HK-2 (cell line): ENCODE results near the gene PTPRM.

Experiments used
- DNase-seq: peaks from one replicate; pipeline ENCODE4 v3.0.0-alpha.2; 2018; ENCODE audit not compliant: unreplicated experiment

Gene PTPRM

DNA sequence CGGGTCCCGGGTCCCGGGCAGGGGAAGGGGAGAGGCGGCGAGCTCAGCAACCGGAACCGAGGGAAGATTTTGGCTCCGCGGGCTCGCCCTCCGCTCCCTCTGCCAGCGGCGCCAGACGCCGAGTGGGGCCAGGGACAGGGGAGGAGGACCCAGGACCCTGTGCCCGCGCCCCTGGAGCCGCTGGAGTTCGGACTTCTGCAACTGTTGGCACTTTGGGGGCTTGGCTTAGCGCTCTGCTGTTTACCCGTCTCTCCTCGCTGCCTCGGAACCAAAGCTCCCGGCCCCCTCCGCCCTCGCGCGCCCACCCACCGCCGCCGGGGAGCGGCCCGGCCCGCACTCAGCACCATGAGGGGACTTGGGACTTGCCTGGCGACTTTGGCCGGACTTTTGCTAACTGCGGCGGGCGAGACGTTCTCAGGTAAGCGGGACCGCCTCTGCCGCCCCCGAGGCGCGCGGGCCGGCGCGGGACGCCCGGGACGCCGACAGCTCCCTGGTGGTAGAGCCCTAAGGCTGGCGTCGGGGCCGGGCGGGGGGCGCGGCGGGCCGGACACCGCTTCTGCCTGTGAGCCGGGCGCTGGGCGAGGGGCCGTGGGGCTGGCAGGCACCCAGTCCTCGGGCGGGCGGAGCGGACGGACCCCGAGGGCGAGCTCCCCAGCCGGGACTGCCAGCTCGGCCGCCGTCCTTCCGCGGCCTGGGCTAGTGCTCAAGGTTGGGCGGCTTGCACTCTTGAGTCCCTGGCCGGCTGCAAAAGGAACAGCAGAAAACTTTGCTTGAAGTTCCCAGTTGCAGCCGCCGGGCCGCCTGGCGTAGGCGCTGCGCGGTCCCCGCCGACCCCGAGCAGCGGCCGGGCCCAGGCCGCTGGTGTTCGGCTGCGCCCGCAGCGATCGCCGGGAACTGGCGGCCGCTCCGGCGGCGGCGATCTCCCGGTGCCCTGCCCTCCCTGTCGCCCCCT, 634 bp downstream of the PTPRM start:
- DNase-seq: peak; percentile 52

DNA sequence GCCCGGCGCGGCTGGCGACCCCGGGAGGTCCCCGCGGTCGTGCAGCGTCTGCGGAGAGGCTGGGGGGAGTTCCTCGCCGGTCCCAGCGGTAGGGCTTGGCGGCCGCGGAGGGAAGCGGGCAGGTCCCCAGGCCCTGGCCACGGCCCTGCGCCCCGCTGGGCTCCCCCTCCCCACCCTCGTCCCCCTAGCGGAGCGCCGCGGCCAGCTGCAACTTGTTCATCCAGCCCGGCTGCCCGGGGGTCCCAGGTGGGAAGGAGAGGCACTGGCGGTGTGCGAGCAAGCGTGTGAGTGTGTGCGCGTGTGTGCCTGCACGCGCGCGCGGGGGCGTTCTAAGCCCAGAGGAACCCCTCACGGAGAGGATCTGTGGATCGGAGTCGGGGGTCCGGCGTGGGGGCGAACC, 1.3 kb downstream of the PTPRM start:
- peak; percentile 44 for DNase-seq

DNA sequence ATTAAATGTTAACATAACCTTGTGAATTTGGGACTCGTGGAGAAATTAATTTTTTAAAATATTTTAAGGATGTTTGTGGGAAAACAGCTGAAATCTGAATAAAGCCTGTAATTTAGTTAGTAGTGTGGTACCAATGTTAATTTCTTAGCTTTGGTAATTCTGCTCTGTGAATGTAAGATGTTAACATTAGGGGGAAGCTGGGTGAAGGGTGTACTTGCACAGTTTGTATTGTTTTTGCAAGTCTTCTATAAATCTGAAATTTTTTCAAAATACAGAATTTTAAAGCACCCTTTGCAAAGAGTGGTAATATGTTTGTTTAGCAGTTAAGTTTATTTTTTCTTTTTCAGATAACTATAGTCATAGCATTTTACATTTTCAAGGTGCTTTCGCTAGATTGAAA, 4.5 kb downstream of the PTPRM start:
- DNase-seq: no peak

DNA sequence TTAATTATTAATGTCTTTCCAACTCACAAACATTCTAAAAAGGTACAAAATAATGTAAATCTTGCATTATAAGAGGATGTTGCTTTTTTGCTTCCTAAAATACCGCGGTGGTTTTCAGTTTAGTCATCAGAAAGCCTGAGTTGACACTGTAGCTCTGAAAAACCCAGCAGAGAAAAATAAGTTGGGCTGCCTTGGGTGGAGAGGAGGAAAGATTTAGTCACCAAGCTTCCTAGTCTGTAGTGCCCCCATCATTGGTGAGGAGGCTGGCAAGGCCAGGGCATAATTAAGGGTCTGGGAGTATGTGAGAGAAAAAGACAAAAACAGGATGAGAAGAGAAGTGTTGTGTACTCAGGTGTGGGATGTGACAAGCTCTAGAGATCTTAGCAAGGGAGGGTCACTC, 5.7 kb downstream of the PTPRM start:
- no peak for DNase-seq

DNA sequence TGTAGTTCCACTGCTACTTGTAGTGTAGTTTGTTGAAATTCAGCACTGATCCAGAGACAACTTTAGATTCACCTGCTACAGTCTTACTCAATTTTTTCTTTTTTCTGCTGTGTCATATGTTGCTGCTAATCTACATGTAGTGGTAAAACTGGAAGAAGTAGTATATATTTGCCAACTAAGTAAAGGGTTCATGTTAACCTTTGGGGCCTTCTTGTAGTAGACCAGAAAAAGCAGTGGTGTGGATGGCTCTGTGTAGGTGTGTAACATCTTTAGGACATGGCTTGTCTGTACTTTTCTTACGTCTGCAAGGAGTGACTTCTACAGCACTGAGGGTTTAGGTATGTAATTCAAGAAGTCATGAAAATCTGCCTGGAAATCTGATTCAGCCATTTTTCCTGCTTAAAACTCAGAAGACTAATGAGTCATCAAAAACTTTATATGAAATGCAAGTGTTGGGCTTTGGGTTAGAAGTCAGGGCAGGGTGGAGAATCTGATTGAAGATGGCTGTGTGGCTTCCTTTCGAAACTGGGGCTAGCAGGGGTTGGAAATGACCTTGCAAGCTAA, 8.4 kb downstream of the PTPRM start:
- no peak for DNase-seq

DNA sequence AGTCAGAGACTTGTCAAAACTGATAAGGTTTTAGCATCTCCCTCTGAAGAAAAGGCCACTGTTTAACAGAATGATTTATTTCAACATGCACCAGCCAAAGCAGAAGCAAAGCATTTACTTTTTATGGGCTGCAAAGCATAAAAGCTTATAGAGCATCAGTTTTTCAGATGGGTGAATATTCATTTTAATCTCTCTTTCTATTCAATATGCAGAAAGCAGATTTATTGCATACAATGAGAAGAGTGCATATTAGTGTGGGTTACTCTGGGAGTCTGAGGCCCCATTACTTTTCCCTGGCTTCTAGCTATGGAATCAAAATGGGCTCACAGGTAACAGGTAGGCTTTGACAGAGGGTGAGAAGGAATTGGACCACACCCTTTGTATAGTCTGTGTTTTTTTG, 9.0 kb downstream of the PTPRM start:
- no peak for DNase-seq

DNA sequence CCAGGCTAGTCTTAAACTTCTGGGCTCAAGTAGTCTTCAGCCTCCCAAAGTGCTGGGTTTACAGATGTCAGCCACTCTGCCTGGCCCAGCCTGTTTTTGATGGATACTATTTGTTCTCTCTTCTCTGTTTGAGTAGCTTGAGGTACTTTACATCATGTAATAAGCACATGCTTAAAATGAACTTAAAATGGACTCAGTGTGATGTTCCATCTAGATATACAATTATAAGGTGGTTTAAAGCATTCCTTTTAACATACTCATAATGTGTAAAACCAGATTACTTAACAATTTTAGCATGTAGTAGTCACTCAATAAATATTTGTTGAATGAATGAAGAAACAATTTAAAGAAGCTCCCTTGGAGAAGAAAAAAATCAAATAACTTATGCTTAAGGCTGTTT, 9.6 kb downstream of the PTPRM start:
- no peak for DNase-seq

DNA sequence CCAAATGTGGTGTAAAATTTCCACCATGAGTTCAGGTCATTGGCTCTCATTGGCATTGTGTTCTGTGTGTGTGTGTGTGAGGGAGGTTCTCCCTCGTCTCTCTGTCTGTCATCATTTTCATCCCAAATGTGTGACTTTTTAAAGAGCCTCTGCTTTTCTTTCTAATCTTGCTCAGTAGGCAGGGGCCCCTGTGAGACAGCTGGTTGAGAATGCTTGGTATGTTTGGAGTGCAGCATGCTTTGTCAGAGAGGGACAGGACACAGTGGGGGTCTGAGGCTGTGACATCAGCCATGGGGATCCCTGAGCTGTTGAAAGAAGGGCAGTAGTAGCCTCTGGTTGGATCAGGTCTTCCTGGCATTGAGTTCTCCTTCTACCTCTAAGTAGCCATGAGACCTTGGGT, 10.6 kb downstream of the PTPRM start:
- DNase-seq: peak; percentile 56

DNA sequence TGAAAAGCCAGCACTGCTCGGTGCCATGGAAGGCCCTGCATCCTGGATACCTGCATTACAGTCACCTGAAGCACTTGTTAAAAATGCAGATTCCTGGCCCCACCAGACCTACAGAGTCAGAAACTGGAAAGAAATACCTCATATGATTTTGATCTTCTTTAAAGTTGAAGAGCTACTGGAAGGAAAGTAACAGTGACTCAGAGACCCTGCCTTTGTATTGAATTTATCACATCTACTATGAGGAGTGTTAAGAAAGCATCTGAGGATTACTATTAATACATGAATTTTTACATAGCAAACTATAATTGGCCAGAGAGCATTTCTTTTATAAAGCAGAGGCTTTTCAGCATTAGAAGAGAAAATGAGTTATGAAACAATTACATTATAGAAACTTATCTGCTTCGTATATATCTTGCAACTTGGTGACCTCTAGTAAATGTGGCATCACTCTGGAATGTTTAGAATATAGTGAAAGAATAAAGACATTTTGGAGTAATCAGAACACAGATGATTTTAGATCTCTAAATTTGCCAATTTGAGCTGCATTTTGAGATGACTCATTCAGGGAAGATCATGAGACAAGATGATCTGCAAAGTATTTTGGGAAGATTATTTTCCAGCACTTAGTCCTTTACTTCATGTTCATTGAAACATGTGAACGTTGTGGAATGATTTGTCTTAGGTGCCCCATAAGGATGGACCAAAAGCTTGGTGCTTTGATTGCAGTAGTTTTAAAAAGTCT, 12.2 kb downstream of the PTPRM start:
- no peak for DNase-seq

DNA sequence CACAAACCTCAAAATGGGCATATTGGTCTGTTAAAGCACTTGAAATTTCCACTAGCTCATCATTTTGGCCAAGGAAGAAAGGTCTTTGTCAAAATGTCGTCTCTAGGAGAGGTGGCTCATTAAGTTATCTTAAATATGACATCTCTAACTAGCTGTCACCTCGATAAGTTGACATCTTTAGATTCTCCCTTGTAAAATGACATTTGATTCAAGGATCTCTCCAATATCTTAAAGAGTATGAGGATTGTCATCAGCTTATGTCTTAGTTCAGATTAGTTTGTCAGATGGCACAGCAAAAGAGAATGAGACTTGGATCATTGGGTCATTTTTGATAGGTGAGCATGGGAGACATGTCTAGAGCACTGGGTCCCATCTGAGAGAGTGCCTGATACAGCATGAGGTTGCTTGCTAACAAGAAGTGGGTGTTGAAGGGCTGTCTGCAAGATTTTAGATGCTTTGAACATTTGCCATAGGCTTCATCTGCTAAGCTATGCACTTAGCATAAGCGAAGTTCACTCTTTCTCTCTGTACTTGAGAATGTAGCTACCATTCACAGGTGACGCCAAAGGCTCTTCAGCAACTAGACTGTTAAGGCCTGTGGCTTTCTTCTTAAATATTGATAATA, 12.9 kb downstream of the PTPRM start:
- DNase-seq: no peak

DNA sequence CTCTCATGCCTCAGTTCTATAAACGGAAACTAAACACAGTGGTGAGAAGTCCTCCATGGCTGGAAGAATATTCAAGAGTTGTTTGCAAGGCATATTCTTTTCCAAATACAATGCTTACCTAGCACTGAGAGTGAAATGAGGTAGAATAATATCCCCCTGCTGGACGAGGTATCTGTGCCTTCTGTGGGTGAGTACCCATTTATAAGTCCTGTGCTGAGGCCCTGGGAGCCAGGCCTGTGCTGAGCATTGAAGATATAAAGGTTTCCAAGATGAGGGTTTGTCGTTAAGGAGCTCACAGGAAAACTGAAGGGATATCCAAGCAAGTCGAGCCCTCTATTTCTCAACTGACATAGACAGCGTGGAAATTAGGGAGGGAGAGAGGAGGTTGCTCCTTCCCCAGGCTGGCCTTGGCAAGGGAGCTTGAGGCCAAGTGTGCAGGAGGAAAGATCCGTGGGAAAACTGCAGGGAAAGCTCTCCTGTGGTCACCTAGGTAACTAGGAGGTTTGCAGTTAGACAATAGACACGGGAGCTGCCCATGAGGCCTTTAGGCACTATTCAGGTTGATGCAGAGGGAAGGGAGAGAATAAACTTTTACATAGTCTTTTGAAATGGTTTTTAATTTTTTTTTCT, 17.6 kb downstream of the PTPRM start:
- DNase-seq: no peak

DNA sequence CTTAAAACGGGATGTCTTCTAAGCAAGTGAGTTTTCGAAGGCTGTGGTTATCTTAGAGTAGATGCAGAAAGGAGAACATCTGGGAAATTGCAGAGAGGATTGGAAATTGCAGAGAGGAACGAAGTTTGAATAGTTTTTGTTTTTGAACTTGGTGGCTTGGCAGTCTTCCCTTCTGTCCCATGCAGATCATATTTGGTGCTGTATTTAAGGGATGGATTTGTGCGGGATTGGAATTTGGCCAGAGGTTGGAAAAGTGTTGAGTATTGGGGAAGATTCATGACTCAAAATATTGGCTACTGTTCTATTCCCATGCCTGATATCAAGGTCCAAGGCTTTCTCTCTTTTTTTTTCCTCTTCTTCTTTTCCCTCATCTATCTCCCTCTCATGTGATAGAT, 18.2 kb downstream of the PTPRM start:
- DNase-seq: no peak

DNA sequence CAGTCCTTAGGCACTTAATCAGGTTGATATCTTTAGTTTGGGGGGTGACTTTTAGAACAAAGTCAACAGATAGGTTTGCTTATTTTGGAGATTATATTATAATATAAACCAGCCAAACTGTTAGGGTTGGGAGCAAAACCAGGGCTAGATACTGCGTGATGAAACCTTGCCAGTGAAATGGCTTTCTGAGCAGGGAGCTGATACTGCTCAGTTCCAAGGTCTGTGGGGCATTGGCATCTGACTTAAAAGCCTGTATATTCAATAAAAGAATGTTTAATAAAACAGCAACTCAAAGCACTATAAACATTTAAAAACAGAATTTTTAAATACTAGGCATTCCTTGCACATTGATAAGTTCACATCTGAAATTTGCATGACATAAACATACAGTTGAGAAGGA, 19.3 kb downstream of the PTPRM start:
- DNase-seq: no peak

DNA sequence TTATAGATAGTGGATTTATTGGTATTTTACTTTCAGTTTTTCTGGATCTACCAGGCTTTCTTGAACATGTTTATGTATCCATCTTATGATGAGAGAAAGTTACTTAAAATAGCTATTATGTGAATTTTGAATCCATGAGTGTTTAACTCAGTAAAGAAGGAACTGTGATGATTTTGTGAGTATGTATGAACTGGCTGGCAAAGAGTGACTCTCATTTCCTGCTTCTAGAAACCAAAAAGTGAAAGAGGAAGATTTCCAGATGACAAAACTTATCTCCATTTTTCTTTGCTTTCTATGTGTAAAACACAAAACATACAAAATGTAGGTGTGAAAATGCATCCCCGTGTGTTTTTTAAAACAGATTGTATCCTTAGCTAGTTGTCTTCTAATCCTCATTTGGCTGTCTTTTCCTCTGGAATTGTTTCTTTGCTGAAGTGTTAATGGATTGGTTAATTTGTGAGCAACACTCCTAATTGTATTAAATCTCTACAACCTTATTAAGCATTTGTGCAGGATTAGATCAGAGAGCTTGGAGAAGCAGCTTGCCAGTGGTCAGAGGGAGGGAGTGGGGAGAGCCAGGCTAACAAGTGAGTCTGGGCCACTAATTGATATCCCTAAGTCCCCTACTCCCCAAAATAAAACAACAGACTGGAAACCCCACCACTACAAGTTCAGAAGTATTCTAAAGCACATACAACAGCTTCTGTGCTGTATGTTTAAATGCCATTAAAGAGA, 23.9 kb downstream of the PTPRM start:
- DNase-seq: no peak

DNA sequence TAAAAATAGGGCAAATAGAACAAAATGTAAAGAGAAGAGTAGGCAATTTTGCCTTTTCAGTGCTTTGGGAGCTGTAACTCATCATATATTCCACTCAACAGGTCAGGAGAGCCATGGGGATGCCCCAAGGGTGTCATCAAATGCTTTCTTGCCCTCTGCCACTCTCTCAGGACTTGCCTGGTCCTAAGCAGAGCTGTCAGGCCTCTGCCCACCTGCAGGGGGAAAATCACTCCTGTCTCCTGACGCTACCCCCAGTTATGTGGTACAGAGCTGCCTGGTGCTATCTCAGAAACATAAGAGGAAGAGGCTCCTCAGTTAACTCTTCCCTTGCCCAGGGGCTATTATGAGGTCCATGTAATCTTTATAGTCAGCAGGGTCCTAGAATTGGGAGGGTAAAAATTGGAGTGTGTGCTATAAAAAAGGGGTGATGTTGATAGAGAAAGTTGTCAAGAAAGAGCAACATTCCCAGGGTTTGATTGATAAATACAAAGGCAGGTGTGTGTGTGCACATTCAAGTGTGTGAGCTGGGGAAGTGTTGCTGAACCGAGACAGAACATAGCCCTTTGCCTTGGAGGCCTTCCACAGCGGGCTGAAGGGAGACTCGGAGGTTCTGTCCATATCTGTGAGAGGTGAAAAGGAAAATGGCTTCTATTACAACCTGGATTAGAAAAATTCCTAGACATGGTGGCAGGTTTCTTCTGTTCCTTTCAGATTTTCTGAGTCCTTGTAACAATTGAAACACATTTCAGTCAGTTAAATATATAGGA, 25.4 kb downstream of the PTPRM start:
- DNase-seq: no peak

DNA sequence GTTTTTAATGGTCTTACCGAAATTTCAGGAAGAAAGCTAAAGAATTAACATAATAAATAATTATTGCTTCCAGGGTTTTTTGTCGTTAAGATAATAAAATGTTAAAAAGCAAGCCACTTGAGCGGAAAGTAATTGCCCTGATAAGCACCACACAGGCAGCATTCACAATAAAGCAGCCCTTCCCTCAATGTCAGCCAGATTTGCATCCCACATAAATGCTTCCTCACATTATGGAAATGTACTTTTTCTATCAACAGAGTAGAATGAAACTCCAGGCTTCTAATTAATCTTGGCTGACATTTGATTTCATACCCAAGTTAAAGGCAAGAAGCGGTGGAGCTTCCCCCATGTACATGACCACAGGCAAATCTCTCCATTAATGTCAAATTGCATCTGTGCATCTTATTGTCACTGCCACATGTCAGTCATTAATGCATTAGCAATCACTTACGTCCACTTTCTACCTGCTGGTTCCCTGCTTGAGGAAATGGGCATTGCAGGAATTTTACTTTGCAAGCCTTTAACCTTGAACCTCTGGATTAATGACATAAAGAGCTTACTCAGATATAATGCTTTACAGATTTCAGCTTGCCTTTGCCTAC, 26.2 kb downstream of the PTPRM start:
- DNase-seq: no peak

DNA sequence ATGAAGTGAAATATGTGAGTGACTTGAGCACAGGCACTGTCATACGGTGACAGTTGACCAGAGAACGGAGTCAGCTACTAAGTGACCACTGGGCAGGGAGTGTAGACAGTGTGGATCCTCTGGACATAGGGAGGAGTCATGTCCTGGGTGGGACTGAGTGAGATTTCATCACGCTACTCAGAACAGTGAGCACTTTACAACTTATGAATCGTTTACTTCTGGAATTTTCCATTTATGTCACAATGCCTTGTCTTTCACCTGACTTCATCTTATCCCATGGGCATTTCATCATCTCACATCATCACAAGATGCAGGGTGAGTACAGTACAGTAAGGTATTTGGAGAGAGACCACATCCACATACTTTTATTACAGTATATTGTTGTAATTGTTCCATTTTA, 29.0 kb downstream of the PTPRM start:
- DNase-seq: no peak

DNA sequence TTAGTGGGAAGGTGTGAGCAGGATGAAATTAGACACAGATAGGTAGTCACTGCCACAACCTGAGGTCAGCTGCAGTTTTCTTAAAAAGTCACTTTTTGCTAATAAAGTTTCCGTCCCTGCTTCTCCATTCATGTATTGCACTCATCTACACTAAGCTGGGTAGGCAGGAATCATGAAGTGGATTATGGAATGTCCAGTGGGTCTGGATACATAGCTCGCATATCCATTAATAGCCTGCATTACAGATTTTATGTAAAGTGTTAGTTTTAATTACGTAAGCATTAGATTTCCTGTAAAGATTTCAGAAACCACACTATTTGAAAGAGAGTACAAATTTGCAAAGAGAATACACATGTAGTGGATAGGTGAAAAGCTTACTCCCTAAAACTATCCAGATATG, 30.4 kb downstream of the PTPRM start:
- DNase-seq: no peak

DNA sequence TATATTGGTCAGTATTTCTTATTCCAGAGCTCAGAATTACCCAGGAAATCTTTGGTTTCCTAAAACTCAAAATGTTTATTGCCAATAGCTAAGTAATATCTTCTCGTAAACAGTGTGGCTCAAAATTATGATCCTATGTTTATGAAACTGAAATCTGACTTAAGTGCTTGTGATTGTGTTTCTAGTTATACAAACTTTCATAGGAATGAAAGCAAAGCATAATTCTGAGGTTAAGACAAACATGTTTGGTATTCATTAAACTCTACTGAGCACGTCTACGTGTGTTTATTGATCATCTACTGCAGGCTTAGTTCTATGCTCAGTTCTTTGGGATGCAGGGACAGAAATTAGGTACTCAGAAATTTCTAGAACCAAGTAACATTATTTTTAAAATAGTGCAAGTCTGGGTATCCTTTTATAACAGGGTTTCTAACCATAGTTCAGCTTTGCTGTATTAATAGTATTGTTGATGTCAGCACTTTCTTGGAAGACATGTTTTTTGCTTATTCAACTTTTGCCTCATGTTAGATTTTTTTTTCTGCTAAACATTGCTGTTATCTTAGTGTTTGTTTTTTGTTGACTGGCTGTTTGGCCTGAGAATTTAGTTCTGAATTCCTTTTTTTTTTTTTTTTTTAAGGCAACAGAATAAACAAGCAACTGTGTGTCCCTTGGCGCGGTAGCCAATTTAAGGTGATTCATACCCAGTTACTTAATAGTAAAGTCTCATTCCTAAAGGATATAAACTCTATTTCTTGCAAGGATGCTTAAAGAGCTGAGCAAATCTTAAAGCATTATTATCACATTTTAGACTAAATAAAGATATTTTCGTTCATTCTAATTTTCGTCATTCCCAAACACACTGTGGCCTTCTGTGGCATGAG, 31.3 kb downstream of the PTPRM start:
- DNase-seq: no peak
